CMK (cell line): ENCODE results near the gene MAP4.
"Not testable (repeated sequence)": the region's sequence is repeated elsewhere in the genome, so short reads cannot be mapped to it uniquely, and the experiment has no call there.

Source experiments
- DNase-seq: peaks from one replicate; pipeline ENCODE4 v3.0.0-alpha.2; 2010; ENCODE audit warnings: low read depth

MAP4 gene

DNA sequence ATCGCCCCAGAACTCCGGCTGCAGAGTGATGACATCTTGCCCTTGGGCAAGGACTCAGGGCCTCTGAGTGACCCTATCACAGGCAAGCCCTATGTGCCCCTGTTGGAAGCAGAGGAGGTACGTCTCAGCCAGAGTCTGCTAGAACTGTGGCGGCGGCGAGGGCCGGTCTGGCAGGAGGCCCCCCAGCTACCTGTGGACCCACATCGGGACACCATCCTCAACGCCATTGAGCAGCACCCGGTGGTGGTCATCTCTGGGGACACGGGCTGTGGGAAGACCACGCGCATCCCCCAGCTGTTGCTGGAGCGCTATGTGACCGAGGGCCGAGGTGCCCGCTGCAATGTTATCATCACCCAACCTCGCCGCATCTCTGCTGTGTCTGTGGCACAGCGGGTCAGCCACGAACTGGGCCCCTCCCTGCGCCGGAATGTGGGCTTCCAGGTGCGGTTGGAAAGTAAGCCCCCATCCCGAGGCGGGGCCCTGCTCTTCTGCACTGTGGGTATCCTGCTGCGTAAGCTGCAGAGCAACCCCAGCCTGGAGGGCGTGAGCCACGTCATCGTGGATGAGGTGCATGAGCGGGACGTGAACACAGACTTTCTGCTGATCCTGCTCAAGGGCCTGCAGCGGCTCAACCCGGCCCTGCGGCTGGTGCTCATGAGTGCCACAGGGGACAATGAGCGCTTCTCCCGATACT is 169.9 kb downstream of the MAP4 start:
- no peak for DNase-seq

DNA sequence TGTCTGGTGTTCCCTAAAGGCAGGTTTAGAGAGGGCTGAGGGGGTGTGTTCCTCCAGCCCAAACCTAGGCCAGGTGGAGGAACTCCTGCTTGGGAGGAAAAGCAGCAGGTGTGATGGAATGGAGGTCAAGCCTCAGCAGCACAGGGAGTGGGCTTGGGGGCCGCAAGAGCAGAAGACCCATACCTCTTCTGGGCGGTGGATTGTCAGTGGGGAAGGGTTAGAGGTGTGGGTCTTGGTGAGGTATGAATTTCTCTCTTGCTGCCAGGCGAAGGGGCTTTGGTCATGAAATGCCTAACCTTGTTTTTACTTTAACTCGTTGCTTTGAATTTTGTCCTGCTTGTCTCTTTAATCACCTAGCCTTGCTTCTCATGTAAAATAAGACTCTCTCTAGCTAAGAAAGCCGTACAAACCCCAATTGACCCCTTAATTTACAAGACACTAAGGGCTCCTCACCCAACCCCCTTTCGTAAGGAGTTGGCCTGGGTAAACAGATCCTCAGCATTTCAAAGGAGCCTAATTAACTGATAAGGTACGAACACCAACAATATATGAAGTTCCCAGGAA is 174.3 kb downstream of the MAP4 start:
- no peak for DNase-seq

GRCh38 chr3:47838503-47838902 is 177.7 kb downstream of the MAP4 start:
- no peak for DNase-seq

DNA sequence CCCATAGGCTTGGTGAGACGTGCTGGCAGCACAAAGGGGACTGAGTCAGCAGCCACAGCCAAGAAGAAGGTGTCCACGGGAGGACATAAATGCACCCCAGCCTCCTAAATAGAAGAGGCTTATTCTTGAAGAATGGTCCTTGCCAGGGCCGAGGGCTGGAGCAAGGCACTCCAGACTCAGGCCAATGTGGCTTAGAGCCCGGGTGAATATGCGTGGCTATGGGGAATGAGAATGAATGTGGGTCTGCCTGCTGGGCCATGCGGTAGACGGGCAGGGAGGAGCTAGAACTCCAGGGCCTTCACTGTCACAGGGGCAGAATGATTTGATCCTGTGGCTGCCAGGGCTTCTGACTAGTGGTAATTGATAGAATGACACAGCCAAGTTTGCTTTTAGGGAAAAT is 179.2 kb downstream of the MAP4 start:
- no peak for DNase-seq

GRCh38 chr3:47829482-47829881 is 186.7 kb downstream of the MAP4 start:
- not testable (repeated sequence) for DNase-seq

GRCh38 chr3:47825590-47825989 is 190.6 kb downstream of the MAP4 start:
- no peak for DNase-seq

- no peak for DNase-seq
Observed at GRCh38 chr3:47824541-47825473, 191.4 kb downstream of the MAP4 start.

DNA sequence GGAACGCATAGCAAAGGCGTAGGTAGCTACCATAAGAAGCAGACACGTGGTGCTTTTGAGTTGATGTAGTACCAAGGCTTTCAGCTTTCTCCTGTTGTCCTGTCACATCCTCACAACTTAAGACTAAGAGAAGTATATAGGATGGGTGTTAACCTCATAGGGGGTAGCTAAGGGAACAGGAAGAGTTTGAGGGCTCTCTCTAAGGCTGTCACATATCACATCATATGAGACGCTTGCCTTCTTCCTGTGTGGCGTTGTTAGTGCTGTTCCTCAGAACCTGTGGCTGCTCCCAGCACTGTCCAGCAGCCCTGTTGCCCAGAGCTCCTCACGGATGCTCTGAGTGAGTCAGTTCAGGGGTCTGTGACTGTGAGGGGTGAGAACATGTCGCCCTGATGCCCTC is 198.6 kb downstream of the MAP4 start:
- no peak for DNase-seq

- DNase-seq, result no peak
Observed at GRCh38 chr3:47813551-47814177, 202.6 kb downstream of the MAP4 start.

DNA sequence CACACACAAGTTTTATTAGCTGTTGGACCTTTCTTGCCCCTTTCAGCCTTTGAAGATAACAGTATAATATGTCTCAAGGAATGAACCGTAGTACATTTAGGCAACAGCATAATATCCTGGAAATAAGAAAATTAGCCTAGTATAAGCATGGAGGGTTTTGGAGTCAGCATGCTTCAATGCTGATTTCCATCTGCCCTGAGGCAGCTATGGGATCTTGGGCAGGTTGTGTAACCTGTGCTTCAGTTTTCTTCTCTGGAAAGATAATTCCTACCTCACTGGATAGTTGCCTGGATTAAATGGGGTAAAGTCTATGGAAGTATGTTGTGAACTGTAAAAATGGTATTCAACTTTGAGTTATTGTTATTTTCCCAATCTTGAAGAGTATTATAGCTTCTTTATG is 211.6 kb downstream of the MAP4 start:
- no peak for DNase-seq

DNA sequence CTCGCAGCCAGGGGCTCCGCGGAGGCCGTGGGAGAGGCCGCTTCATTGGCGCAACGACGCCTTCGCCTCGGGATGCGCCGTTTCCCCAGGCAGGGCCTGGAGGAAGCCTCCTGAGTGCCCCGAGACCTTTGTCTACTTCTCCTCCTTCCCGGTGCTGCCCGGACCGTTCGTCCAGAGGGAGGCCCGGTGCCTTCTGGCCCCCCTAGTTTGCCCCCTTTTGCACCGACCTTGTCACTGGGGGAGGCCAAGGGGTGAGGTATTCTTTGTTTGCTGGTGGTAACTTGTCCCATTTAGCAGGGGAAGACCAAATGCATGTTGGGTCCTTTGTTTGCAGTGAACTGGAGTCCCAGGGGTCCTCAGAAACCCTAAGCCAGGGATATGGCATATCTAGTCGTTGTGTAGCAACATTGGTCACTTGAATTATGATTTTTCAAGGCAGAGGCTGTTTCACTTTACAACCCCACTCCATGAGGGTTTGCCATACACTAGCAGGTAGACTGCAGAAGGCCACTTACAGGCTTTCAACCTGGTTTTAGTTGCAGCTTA is 212.7 kb downstream of the MAP4 start:
- no peak for DNase-seq

- DNase-seq, result no peak
Observed at GRCh38 chr3:47802734-47803479, 213.3 kb downstream of the MAP4 start, which contains the start of gene DHX30. DHX30 (plus strand) TSS chr3:47803138; CDS start chr3:47810684, 7,546 bp downstream.
